Measurements from ENCODE around the gene HTR3C.

Gene HTR3C

GRCh38 chr3:184082465-184082864, 29.6 kb downstream of the HTR3C start:
- Histone ChIP-seq H3K36me3 (ENCODE audit: low read depth) (no peaks in the 10 kb centered on the region), H3K9me3 (ENCODE audit: severe bottlenecking) (peaks cover 2% of the 10 kb centered on the region), H3K4me1 (ENCODE audit: insufficient read depth, poor library complexity, severe bottlenecking) (no peaks in the 10 kb centered on the region), H3K27me3 (ENCODE audit: insufficient read depth, poor library complexity, severe bottlenecking) (no peaks in the 10 kb centered on the region), H3K4me3 (ENCODE audit: severe bottlenecking) (no peak overlapping the region), H3K27ac (ENCODE audit: poor library complexity, severe bottlenecking) (no peak overlapping the region)
- ATAC-seq (ENCODE audit: low read depth) = no peak
- TF ChIP-seq CTCF (IDR thresholded peaks at IDR 0.05; ENCODE audit: poor library complexity, severe bottlenecking) = no peak
- DNase-seq (ENCODE audit: low spot score) = no peak

DNA sequence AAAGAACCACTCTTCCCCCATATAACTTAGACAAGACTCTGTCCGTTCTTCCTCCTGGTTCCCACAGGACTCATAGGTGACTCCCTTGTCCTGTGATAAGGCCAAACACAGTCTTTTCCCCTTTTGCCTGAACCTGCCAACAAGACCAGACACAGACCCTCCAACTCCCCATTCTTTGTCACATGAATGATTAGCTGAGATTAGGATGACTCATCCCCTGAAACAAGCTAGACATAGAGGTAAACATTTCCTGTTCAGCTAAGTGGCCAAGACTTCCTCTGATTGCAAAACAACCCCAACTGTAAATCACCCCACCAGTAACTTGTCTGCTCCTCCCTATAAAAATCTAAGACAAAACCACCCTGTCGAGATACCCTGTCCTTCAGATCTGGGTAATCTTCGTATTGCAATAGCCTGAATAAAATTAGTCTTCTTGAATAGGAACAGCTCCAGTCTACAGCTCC, 32.6 kb downstream of the HTR3C start:
- DNase-seq (ENCODE audit: low spot score) = no peak
- no peak for TF ChIP-seq CTCF (IDR thresholded peaks at IDR 0.05; ENCODE audit: poor library complexity, severe bottlenecking)
- H3K36me3 ChIP-seq (ENCODE audit: low read depth) = no peaks in the 10 kb centered on the region
- no peaks in the 10 kb centered on the region for H3K27me3 ChIP-seq (ENCODE audit: insufficient read depth, poor library complexity, severe bottlenecking)
- no peak overlapping the region for H3K4me3 ChIP-seq (ENCODE audit: severe bottlenecking)
- 0 out of 3 replicates have a peak, but pooled peaks have one; percentile 25 for ATAC-seq (ENCODE audit: low read depth)
- no peak overlapping the region for H3K27ac ChIP-seq (ENCODE audit: poor library complexity, severe bottlenecking)
- no peaks in the 10 kb centered on the region for H3K4me1 ChIP-seq (ENCODE audit: insufficient read depth, poor library complexity, severe bottlenecking)
- peaks cover 2% of the 10 kb centered on the region for H3K9me3 ChIP-seq (ENCODE audit: severe bottlenecking)

- Histone ChIP-seq H3K27ac (ENCODE audit: poor library complexity, severe bottlenecking) (no peak overlapping the region), H3K9me3 (ENCODE audit: severe bottlenecking) (no peaks in the 10 kb centered on the region), H3K4me1 (ENCODE audit: insufficient read depth, poor library complexity, severe bottlenecking) (no peaks in the 10 kb centered on the region), H3K4me3 (ENCODE audit: severe bottlenecking) (no peak overlapping the region), H3K36me3 (ENCODE audit: low read depth) (no peaks in the 10 kb centered on the region), H3K27me3 (ENCODE audit: insufficient read depth, poor library complexity, severe bottlenecking) (no peaks in the 10 kb centered on the region)
- DNase-seq (ENCODE audit: low spot score) = no peak
- ATAC-seq (ENCODE audit: low read depth) = no peak
- TF ChIP-seq CTCF (IDR thresholded peaks at IDR 0.05; ENCODE audit: poor library complexity, severe bottlenecking) = no peak
These were observed 39.4 kb downstream of the HTR3C start for GRCh38 chr3:184092199-184092598.

DNA sequence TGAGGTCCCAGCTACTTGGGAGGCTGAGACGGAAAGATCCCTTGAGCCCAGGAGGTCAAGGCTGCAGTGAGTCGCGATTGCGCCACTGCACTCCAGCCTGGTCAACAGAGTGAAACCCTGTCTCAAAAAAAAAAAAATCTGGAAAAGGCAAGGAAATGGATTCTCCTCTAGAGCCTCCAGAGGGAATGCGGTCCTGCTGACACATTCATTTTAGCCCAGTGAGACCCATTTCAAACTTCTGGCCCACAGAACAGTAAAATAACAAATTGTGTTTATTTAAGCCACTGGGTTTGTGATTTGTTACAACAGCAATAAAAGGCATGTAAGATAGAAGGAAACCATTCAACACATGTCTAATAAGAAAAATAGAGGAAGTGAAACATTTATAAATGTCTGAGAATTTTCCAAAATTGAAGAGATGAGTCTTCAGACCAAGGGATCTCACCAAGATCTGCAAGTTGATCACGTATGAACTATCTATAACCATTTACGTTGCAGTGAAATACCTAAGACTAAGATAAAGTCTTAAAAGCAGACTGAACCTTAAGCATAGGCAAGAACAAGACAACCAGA, 44.0 kb downstream of the HTR3C start, which contains the start of gene HTR3E:
HTR3E (plus strand) TSS at position 254 of the 573 bp plus-strand sequence. CDS start 466 bp downstream, outside the sequence.
- Histone ChIP-seq H3K36me3 (ENCODE audit: low read depth) (no peaks in the 10 kb centered on the region), H3K27me3 (ENCODE audit: insufficient read depth, poor library complexity, severe bottlenecking) (no peaks in the 10 kb centered on the region), H3K27ac (ENCODE audit: poor library complexity, severe bottlenecking) (no peak within 1 kb of the TSS), H3K4me1 (ENCODE audit: insufficient read depth, poor library complexity, severe bottlenecking) (no peaks in the 10 kb centered on the region), H3K9me3 (ENCODE audit: severe bottlenecking) (no peaks in the 10 kb centered on the region), H3K4me3 (ENCODE audit: severe bottlenecking) (no peak within 1 kb of the TSS)
- ATAC-seq (ENCODE audit: low read depth) (no peak), DNase-seq (ENCODE audit: low spot score) (no peak)
- TF ChIP-seq CTCF (IDR thresholded peaks at IDR 0.05; ENCODE audit: poor library complexity, severe bottlenecking) = no peak

DNA sequence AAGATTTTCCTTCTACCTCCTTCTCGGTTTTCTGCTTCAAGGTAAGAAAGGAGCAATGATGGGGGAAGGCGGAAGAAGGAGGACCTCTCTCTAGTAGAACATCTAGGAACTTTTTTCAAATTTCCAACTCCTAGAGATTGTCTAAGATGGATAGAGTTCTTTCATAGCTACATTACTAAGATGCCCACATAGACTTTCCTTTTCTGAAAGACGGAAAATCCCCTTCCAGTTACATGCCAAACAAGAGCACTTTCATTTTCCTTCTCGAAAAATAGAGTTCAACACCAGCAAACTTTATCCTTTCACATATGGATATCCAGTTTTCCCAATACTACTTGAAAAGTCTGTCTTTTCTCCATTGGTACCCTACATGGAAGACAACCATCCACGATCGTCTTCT, 44.7 kb downstream of the HTR3C start:
- no peak for TF ChIP-seq CTCF (IDR thresholded peaks at IDR 0.05; ENCODE audit: poor library complexity, severe bottlenecking)
- no peak for DNase-seq (ENCODE audit: low spot score)
- Histone ChIP-seq H3K4me3 (ENCODE audit: severe bottlenecking) (no peak overlapping the region), H3K27ac (ENCODE audit: poor library complexity, severe bottlenecking) (no peak overlapping the region), H3K4me1 (ENCODE audit: insufficient read depth, poor library complexity, severe bottlenecking) (no peaks in the 10 kb centered on the region), H3K9me3 (ENCODE audit: severe bottlenecking) (no peaks in the 10 kb centered on the region), H3K36me3 (ENCODE audit: low read depth) (no peaks in the 10 kb centered on the region), H3K27me3 (ENCODE audit: insufficient read depth, poor library complexity, severe bottlenecking) (no peaks in the 10 kb centered on the region)
- no peak for ATAC-seq (ENCODE audit: low read depth)

Data from RWPE2 (cell line).